Endometrium (tissue), 2 donors: ENCODE measurements around the gene SESN1.
A peak's percentile ranks its signal among the peaks of the same experiment; 100 is the strongest.

ENCODE experiments used
- FAIRE-seq: peaks from 2 replicates; lab custom pipeline; 2012; peaks lifted over from hg19 to GRCh38; lab: Jason Lieb, UNC
- donor health status: control.
- donor health status: control.

Gene SESN1

GRCh38 chr6:109028439-109028838 lies 66.2 kb downstream of the SESN1 start:
- FAIRE-seq, result no peak

- FAIRE-seq, result peak; percentile 54
Measured at GRCh38 chr6:109027964-109028363, 66.7 kb downstream of the SESN1 start.

GRCh38 chr6:109025639-109026038 lies 69.0 kb downstream of the SESN1 start:
- no peak for FAIRE-seq

- FAIRE-seq, result no peak
Measured at GRCh38 chr6:109024784-109025183, 69.9 kb downstream of the SESN1 start.

- FAIRE-seq, result no peak
Measured at GRCh38 chr6:109024368-109024767, 70.3 kb downstream of the SESN1 start.

- no peak for FAIRE-seq
Measured at GRCh38 chr6:109023356-109023925, 71.2 kb downstream of the SESN1 start.

GRCh38 chr6:109021870-109022269 lies 72.8 kb downstream of the SESN1 start:
- FAIRE-seq, result no peak

- FAIRE-seq, result no peak
Measured at GRCh38 chr6:109019911-109020310, 74.7 kb downstream of the SESN1 start.

GRCh38 chr6:109015176-109015575 lies 79.5 kb downstream of the SESN1 start:
- FAIRE-seq, result no peak

- no peak for FAIRE-seq
Measured at GRCh38 chr6:109014606-109015005, 80.0 kb downstream of the SESN1 start.

- peak; percentile 21 for FAIRE-seq
Measured at GRCh38 chr6:109013656-109014305, 80.9 kb downstream of the SESN1 start.

GRCh38 chr6:109010705-109011102 lies 83.9 kb downstream of the SESN1 start:
- FAIRE-seq, result no peak

- no peak for FAIRE-seq
Measured at GRCh38 chr6:109009962-109010704, 84.5 kb downstream of the SESN1 start.

GRCh38 chr6:109009236-109009961 lies 85.2 kb downstream of the SESN1 start:
- FAIRE-seq, result no peak

GRCh38 chr6:109008537-109009235 lies 86.0 kb downstream of the SESN1 start:
- FAIRE-seq, result no peak

- FAIRE-seq, result no peak
Measured at GRCh38 chr6:109008054-109008453, 86.6 kb downstream of the SESN1 start.

GRCh38 chr6:109007521-109007920 lies 87.1 kb downstream of the SESN1 start:
- no peak for FAIRE-seq

- FAIRE-seq, result no peak
Measured at GRCh38 chr6:109006818-109007217, 87.8 kb downstream of the SESN1 start.

GRCh38 chr6:109002882-109003281 lies 91.8 kb downstream of the SESN1 start:
- FAIRE-seq, result no peak

- FAIRE-seq, result no peak
Measured at GRCh38 chr6:109002051-109002697, 92.5 kb downstream of the SESN1 start.

- FAIRE-seq, result no peak
Measured at GRCh38 chr6:109001291-109001894, 93.3 kb downstream of the SESN1 start.
